ENCODE data around the gene CSF2RB. TPM values are rescaled to one million over a fixed set of nuclear protein-coding genes. Genes with fewer than 3 reads are reported as not detected.

The CSF2RB gene
- total and polyA plus RNA-seq, 12 donors, result 0.81 to 20.8 (median 1.7) TPM

DNA sequence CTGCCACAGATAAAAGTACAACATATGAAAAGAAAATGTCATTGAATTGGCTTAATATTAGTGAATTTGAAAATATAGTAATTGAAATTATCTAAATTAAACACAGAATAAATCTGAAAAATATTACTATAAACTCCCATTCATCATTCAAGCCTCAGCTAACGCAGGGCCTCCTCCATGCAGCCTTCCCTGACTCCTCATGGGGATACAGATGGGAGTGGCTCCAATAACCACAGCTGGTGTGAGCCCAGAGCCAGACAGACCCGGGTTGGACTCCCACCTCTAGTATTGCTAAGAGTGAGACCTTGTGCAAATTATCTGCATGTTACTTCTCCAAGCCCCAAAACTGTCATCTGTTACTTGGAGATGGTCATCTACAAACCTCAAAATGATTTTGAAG is 44.9 kb downstream of the CSF2RB start:
- H3K36me3 ChIP-seq, result no peaks in the 10 kb centered on the region
- WGBS, 2 donors, result 63 to 64% methylated on average over 2 of the region's 2 CpGs
- no peak overlapping the region for H3K4me3 ChIP-seq
- no peak overlapping the region for H3K27ac ChIP-seq
- intact Hi-C loops (cut with DNase I), result no loop called here
- TF ChIP-seq CTCF (IDR thresholded peaks at IDR 0.05), result no peak
- peaks cover 0 to 12% (median 0%) of the 10 kb centered on the region in 11 donors for H3K9me3 ChIP-seq
- peaks cover 0 to 4% (median 0%) of the 10 kb centered on the region in 9 donors for H3K4me1 ChIP-seq
- H3K27me3 ChIP-seq, result peaks cover 0 to 42% (median 20%) of the 10 kb centered on the region in 7 donors
- no peak for ATAC-seq
- no peak for DNase-seq

DNA sequence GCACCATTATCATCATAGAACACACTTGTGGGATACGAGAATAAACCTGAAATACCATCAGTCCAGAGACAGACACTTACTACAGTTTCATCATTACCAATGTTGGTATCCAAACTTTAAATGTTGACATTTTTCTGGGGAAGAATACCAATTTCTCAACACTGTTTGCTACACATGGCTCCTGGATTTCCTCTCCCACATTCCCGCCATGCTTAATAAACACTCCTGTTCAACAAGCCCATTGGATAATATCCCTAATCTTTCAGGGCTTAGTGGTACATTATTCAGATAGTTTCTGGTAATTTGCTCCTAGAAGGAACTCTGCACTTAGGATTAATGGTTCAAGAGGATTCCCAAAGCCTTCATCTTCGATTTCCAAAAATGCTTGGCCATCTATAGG is 48.2 kb downstream of the CSF2RB start:
- Histone ChIP-seq H3K4me3 (no peak overlapping the region), H3K27ac (no peak overlapping the region), H3K4me1 (peaks cover 0 to 5% (median 0%) of the 10 kb centered on the region in 9 donors), H3K9me3 (peaks cover 0 to 13% (median 0%) of the 10 kb centered on the region in 11 donors), H3K36me3 (no peaks in the 10 kb centered on the region), H3K27me3 (peaks cover 0 to 30% (median 14%) of the 10 kb centered on the region in 7 donors)
- ATAC-seq, result no peak
- DNase-seq, result no peak
- intact Hi-C loops (cut with DNase I), result no loop called here
- no peak for TF ChIP-seq CTCF (IDR thresholded peaks at IDR 0.05)
- WGBS, 2 donors, result 62 to 70% methylated on average over 3 of the region's 3 CpGs

DNA sequence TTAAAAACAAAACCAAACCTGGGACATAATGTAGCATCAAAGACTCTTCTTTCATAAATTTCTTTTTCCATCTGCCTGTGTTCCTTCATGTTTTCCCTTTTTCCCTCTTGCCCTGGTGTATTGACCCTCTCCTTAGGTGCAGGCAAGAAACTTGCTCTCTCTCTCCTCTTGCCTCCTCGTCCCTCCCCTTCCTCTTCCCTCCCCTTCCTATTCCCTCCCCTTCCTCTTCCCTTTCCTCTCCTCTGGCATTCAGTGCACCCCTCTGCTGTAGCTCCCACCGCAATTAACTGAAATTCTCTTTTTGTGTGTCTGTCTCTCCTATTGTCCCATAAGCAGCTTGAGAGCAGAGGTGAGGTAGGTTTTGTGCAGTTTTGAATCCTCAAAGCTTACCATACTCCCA is 49.9 kb downstream of the CSF2RB start:
- peaks cover 0 to 30% (median 14%) of the 10 kb centered on the region in 7 donors for H3K27me3 ChIP-seq
- intact Hi-C loops (cut with DNase I), result no loop called here
- DNase-seq, result no peak
- no peak overlapping the region for H3K4me3 ChIP-seq
- H3K27ac ChIP-seq, result no peak overlapping the region
- peaks cover 0 to 5% (median 0%) of the 10 kb centered on the region in 9 donors for H3K4me1 ChIP-seq
- no peak for ATAC-seq
- WGBS, 2 donors, result 56 to 63% methylated on average over 2 of the region's 2 CpGs
- H3K9me3 ChIP-seq, result peaks cover 0 to 3% (median 0%) of the 10 kb centered on the region in 11 donors
- H3K36me3 ChIP-seq, result no peaks in the 10 kb centered on the region
- TF ChIP-seq CTCF (IDR thresholded peaks at IDR 0.05), result no peak

GRCh38 chr22:36964106-36964505 is 50.7 kb downstream of the CSF2RB start:
- ATAC-seq (no peak), DNase-seq (no peak)
- Histone ChIP-seq H3K9me3 (peaks cover 0 to 3% (median 0%) of the 10 kb centered on the region in 11 donors), H3K4me1 (peaks cover 0 to 5% (median 0%) of the 10 kb centered on the region in 9 donors), H3K4me3 (no peak overlapping the region), H3K36me3 (no peaks in the 10 kb centered on the region), H3K27ac (no peak overlapping the region), H3K27me3 (peaks cover 0 to 30% (median 14%) of the 10 kb centered on the region in 7 donors)
- TF ChIP-seq CTCF (IDR thresholded peaks at IDR 0.05), result no peak
- intact Hi-C loops (cut with DNase I), result no loop called here
